Central memory CD8-positive, alpha-beta T cell (primary cell): ENCODE measurements around the gene UTF1.

ENCODE experiments used
- ATAC-seq: fragments of 150-1000 bp; cut with Tn5 transposase; replicated peaks from 2 replicates; pipeline ENCODE4 v1.10.0; 2022; ENCODE audit warnings: mild to moderate bottlenecking, moderate FRiP score, moderate number of reproducible peaks; ENCODE audit not compliant: poor library complexity, severe bottlenecking; ENCODE audit errors: extremely low read depth
- DNase-seq, 2 donors: peaks; one replicate each; pipeline ENCODE4 v3.0.0; 2021; ENCODE audit warnings: low spot score in 2 of 2
- H3K27ac Mint-ChIP-seq: one replicate; pipeline ENCODE4 v1.8.0; 2022; ENCODE audit warnings: low read depth, mild to moderate bottlenecking, moderate library complexity, mixed read lengths
- H3K27me3 Mint-ChIP-seq: one replicate; pipeline ENCODE4 v1.8.0; 2022; ENCODE audit warnings: mixed read lengths
- H3K36me3 Mint-ChIP-seq: one replicate; pipeline ENCODE4 v1.8.0; 2022; ENCODE audit warnings: mild to moderate bottlenecking, moderate library complexity, mixed read lengths; ENCODE audit not compliant: insufficient read depth
- H3K4me1 Mint-ChIP-seq: one replicate; pipeline ENCODE4 v1.8.0; 2022; ENCODE audit warnings: mixed read lengths
- H3K4me3 Mint-ChIP-seq: one replicate; pipeline ENCODE4 v1.8.0; 2022; ENCODE audit warnings: mild to moderate bottlenecking, moderate library complexity, mixed read lengths
- H3K9me3 Mint-ChIP-seq: one replicate; pipeline ENCODE4 v1.8.0; 2022; ENCODE audit warnings: mixed read lengths

UTF1 gene

DNA sequence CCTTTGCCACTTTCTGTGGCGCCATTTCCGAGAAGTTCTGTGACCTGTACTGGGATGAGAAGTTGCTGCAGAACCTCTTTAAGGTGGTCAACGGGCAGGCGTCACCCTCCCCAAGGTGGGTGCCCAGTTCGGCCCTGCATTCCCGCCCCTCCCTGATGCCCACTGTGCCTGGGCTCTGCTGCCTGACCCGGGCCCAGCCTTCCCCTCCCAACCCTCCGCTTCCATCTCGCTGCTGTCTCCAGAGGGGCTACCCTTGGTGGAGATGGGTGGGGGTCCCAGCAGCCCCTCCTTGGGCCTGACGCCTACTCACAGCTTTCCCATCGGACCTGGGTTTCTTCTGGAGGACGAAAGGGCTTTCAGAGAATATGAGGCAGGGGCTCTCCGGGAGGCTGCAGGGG is 30.5 kb upstream of the UTF1 start:
- Mint-ChIP-seq H3K4me1 (no peaks in the 10 kb centered on the region), H3K27ac (no peak overlapping the region), H3K9me3 (no peaks in the 10 kb centered on the region), H3K27me3 (no peaks in the 10 kb centered on the region), H3K36me3 (no peaks in the 10 kb centered on the region), H3K4me3 (no peak overlapping the region)
- ATAC-seq (no peak), DNase-seq (no peak)

DNA sequence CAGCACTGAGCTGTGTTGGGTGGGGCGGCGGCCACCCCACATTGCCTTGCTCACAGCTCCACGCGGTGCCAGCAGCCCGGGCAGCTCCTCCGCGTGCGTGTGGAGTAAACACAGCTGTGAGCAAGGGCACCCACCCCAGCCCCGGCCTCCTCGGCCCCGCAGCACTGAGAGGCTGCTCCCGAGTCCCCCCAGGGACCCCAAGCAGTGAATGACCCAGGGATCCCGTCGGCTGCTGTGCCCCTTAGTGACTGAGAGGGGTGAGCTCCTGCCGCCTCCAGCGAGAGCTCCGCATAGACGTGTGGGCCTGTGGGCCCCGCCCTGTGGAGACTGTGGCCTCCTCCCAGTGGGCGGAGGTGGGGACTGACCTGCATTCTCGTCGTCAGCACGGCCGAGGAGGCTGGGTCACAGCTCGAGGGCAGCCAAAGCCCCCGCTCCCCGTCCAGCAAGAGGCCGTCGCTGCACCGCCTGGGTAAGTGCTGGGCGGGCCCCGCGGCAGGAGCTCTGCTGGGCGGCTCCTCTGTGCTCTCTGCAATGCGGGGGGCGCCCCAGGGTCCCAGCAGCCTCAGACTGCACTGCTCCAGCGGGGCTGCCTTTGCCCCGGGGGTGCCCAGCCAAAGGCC is 29.9 kb upstream of the UTF1 start:
- no peaks in the 10 kb centered on the region for H3K4me1 Mint-ChIP-seq

DNA sequence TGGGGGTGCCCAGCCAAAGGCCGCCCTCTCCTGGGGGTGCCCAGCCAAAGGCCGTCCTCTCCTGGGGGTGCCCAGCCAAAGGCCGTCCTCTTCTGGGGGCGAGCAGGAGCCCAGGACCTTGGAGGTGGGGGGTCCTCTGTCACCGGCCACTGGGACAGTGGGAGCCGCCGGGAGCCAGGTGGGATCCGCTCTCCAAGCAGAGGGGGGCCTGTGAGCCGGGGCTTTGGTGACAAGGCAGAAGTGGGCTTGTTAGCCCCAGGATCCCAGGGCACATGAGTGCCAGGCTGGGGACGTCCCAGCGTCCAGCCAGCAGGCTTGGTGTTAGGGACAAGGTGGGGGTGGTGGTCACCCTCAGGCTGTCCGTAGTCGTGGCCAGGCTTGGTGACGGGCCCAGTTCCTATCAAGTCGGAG is 29.4 kb upstream of the UTF1 start:
- DNase-seq = no peak
- H3K36me3 Mint-ChIP-seq = no peaks in the 10 kb centered on the region
- ATAC-seq = no peak
- no peak overlapping the region for H3K4me3 Mint-ChIP-seq
- no peaks in the 10 kb centered on the region for H3K9me3 Mint-ChIP-seq
- H3K27me3 Mint-ChIP-seq = no peaks in the 10 kb centered on the region
- no peaks in the 10 kb centered on the region for H3K4me1 Mint-ChIP-seq
- H3K27ac Mint-ChIP-seq = no peak overlapping the region

More for the DNA sequence above, 29.9 kb upstream of the UTF1 start:
- no peaks in the 10 kb centered on the region for H3K27me3 Mint-ChIP-seq
- H3K27ac Mint-ChIP-seq = no peak overlapping the region
- no peaks in the 10 kb centered on the region for H3K9me3 Mint-ChIP-seq
- H3K36me3 Mint-ChIP-seq = no peaks in the 10 kb centered on the region
- DNase-seq (no peak), ATAC-seq (no peak)
- no peak overlapping the region for H3K4me3 Mint-ChIP-seq

GRCh38 chr10:133201151-133201947 is 28.7 kb upstream of the UTF1 start:
- no peaks in the 10 kb centered on the region for H3K27me3 Mint-ChIP-seq
- H3K9me3 Mint-ChIP-seq = no peaks in the 10 kb centered on the region
- no peak overlapping the region for H3K4me3 Mint-ChIP-seq
- H3K36me3 Mint-ChIP-seq = no peaks in the 10 kb centered on the region
- ATAC-seq = no peak
- H3K27ac Mint-ChIP-seq = no peak overlapping the region
- DNase-seq = no peak
- H3K4me1 Mint-ChIP-seq = no peaks in the 10 kb centered on the region

DNA sequence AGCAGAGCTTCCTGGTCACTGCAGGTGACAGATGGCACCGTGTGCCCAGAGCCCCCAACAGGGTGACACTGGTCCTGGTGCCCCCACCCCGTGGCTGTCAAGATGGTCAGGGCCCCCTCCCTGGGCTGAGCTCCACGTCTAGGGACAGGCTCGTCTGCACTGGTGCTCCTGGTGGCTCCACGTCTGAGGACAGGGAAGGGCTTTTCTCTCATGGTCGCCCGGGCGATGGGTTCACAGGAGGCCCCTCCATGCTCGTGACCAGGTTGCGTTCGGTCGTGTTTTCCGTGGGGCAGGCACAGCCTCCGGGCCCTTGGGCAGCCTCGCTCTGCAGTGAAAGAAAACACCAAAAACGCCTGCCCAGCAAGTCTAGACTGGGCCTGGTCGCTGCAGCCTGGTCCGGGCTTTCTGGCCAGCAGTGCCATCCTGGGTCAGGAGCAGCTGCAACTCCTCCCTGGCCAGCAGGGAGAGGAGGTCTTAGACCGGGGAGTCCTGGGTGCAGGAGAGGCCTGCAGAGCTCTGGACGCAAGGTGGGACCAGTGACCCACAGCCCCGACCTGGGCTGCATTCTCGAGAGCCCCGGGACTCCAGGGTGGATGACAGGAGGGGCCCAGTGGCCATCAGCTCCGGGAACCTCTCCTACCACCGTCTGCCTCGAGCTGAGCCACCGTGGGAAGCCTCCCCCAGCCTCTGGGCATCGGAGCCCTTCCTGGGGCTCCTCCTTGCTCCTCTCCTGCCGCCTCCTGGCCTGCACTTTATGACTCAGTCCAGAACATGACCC is 27.9 kb upstream of the UTF1 start:
- H3K36me3 Mint-ChIP-seq = no peaks in the 10 kb centered on the region
- ATAC-seq = no peak

DNA sequence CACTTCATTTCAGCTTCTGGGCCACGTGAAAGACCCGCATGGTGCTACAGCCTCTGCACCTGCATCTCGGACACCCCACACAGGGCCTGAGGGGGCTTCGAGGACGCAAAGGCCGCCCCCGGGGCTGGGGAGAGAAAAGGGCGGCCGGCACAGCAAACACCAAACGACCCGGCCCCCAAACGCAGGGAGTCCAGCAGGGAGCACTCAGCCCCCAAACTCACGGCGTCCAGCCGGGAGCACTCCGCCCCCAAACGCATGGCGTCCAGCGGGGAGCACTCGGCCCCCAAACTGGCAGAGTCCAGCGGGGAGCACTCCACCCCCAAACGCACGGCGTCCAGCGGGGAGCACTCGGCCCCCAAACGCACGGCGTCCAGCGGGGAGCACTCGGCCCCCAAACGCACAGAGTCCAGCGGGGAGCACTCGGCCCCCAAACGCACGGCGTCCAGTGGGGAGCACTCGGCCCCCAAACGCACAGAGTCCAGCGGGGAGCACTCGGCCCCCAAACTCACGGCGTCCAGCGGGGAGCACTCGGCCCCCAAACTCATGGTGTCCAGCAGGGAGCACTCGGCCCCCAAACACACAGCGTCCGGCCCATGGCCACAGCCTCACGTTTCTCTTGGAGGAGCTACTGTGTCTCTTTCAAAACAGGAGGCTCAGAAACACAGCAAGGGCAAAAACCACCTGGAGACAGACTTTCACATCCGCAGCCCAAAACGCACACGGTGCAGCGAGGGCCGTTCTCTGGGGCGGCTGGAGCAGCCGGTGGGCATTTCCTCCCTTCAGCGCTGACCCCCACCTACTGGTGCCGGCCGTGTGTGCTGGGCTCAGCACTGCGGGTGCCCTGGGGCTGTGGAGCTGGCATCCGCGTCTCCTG is 27.0 kb upstream of the UTF1 start:
- Mint-ChIP-seq H3K4me3 (no peak overlapping the region), H3K36me3 (no peaks in the 10 kb centered on the region), H3K27me3 (no peaks in the 10 kb centered on the region), H3K4me1 (no peaks in the 10 kb centered on the region), H3K27ac (no peak overlapping the region), H3K9me3 (no peaks in the 10 kb centered on the region)
- DNase-seq (no peak), ATAC-seq (no peak)

More for the DNA sequence above, 27.9 kb upstream of the UTF1 start:
- Mint-ChIP-seq H3K9me3 (no peaks in the 10 kb centered on the region), H3K27me3 (no peaks in the 10 kb centered on the region), H3K4me3 (no peak overlapping the region), H3K27ac (no peak overlapping the region), H3K4me1 (no peaks in the 10 kb centered on the region)
- DNase-seq = no peak

- H3K36me3 Mint-ChIP-seq = no peaks in the 10 kb centered on the region
- H3K27me3 Mint-ChIP-seq = no peaks in the 10 kb centered on the region
- no peak for DNase-seq
- H3K4me1 Mint-ChIP-seq = no peaks in the 10 kb centered on the region
- H3K27ac Mint-ChIP-seq = no peak overlapping the region
- no peak for ATAC-seq
- H3K4me3 Mint-ChIP-seq = no peak overlapping the region
- H3K9me3 Mint-ChIP-seq = no peaks in the 10 kb centered on the region
Observed at GRCh38 chr10:133203652-133204195, 26.3 kb upstream of the UTF1 start.

DNA sequence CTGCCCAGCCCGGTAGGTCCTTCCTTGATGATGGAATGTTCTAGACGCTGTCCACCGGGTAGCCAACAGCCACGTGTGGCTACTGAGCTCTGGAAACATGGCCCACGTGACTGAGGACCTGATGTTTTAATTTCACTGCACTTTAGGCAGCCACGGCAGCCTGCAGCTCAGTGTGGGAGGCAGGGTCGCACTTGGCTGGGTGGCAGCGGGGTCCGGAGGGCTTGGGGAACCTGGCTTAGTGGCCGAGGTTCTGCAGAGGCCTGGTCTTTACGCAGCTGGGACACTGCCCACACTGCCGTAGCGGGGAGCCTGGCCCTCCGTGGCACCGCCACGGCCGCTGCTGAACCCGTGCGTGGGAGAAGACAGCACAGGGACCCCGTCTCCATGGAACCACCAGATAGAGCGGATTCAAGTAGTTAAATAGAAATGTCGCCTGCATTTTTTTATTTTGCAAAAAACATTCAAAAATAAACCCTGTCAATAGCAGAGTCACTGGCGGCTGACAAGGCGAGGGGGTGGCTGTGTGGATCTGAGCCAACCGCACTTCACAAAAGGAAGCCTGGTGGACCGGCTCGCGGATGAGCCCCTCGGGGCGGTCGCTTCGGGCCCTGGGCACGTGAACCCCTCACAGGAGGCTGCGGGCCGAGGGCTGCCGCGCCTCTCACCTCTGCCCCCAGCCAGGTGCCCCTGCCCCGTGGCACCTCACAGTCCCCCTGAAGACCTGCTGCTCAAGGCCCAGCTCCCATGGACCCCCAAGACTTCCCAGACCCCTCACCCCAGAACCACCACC is 25.6 kb upstream of the UTF1 start:
- ATAC-seq = no peak
- H3K9me3 Mint-ChIP-seq = no peaks in the 10 kb centered on the region
- no peak overlapping the region for H3K27ac Mint-ChIP-seq

DNA sequence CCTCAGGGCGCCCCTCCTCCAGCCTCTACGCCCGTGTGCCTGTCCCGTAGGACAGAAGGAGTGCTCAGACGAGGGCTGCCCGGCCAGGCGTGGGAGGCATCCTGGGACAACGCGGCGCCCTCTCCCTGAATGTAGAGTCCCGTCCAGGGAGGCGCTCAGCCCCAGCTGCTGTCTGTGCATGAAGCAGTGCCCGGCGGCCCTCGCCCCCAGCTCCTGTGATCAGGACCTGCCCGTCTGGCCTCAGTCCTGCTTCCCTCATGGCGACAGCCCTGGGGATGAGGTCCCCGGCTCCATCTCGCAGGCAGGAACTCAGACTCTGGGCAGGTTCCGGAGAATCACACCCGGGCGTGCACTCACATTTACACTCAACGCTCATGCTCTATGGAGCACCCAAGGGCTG is 24.9 kb upstream of the UTF1 start:
- H3K27me3 Mint-ChIP-seq = no peaks in the 10 kb centered on the region
- no peak for DNase-seq
- no peaks in the 10 kb centered on the region for H3K36me3 Mint-ChIP-seq
- H3K9me3 Mint-ChIP-seq = no peaks in the 10 kb centered on the region
- no peak for ATAC-seq
- no peaks in the 10 kb centered on the region for H3K4me1 Mint-ChIP-seq
- no peak overlapping the region for H3K27ac Mint-ChIP-seq
- no peak overlapping the region for H3K4me3 Mint-ChIP-seq

More for the DNA sequence above, 25.6 kb upstream of the UTF1 start:
- Mint-ChIP-seq H3K4me1 (no peaks in the 10 kb centered on the region), H3K36me3 (no peaks in the 10 kb centered on the region), H3K27me3 (no peaks in the 10 kb centered on the region), H3K4me3 (no peak overlapping the region)
- DNase-seq = no peak

DNA sequence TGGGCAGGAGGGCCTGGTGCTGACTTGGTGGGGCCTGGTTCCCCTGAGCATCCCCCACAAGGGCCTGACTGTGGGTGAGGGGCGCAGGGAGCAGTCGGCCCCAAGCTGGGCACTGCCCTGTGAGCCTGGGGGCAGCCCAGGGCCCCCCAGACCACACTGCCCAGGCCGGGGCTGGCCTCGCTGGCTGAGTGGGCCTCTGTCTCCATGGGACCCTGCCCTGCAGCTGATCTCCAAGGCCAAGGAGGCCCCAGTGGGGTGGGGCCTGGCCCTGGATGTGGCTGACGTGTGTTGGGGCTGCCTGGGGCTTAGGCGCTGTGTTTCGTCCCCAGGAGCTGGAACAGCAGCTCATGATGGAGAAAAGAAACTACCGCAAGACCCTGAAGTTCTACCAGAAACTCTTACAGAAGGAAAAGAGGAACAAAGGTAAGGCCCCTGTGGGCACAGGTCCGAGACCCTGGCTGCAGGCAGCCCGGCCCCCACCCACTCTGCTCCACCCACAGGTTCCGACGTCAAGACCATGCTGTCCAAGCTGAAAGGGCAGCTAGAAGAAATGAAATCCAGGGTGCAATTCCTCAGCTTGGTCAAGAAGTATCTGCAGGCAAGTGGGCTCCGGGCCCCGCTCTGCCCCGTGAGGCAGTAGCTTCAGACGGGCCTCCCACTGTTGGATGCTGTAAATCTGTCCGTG is 23.5 kb upstream of the UTF1 start:
- no peaks in the 10 kb centered on the region for H3K4me1 Mint-ChIP-seq
- ATAC-seq (no peak), DNase-seq (no peak)
- H3K9me3 Mint-ChIP-seq = no peaks in the 10 kb centered on the region
- no peak overlapping the region for H3K27ac Mint-ChIP-seq
- no peak overlapping the region for H3K4me3 Mint-ChIP-seq
- H3K36me3 Mint-ChIP-seq = no peaks in the 10 kb centered on the region
- H3K27me3 Mint-ChIP-seq = no peaks in the 10 kb centered on the region

GRCh38 chr10:133207041-133207600 is 22.9 kb upstream of the UTF1 start:
- ATAC-seq (no peak), DNase-seq (no peak)
- H3K9me3 Mint-ChIP-seq = no peaks in the 10 kb centered on the region
- H3K27ac Mint-ChIP-seq = no peak overlapping the region
- H3K4me1 Mint-ChIP-seq = no peaks in the 10 kb centered on the region
- no peaks in the 10 kb centered on the region for H3K36me3 Mint-ChIP-seq
- H3K27me3 Mint-ChIP-seq = no peaks in the 10 kb centered on the region
- no peak overlapping the region for H3K4me3 Mint-ChIP-seq
